ENCODE measurements around the gene MYH15.

Gene MYH15

DNA sequence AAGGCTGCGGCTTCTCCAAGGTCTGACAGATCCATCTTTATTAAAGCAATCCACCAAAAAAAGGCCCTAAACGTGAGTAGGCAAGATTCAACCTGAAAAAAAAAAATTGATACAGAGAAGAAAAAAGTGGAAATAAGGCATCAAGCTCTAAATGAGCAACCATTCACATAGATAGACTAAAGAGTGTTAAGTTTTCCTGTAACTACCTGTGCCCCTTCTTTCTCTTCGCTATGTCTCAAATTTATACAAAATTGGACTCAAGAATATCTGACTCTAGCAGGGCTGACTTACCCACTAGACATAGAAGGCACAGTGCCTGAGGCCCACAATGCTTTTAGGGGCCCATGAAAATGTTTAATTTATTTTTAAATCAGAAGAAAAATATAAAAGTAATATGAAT is at the start of gene MYH15:
Gene MYH15 (minus strand): TSS at position 101 of the 400 bp plus-strand sequence. CDS start 66 bp downstream, at position 35.
- DNase-seq: no peak

DNA sequence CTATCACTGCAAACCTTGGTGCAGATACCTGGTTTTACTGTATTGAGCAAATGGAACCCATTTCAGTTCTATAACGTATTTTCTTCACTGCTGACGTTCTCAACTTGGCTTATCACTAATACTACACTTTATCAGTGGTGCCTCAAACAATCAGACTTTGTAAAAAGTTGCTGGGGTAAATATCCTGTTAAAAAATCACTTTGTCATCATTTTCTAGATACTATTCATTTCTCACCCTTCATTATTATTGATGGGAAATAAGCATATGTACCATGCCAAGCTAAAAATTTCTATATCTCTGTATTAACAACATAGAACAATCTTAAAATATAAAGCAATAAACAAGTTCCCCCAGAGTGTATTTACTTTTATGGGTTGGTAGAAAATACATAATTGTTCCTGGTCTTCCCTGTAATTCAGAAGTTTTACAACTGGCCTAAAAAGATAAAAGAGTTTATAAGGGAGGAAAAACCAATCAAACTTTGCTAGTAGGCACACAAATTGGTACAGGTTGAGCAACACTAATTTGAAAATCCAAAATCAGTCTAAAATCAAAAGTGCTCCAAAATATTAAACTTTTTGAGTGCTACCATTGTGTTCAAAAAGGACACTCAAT is 45.7 kb upstream of the MYH15 start:
- no peak for DNase-seq

DNA sequence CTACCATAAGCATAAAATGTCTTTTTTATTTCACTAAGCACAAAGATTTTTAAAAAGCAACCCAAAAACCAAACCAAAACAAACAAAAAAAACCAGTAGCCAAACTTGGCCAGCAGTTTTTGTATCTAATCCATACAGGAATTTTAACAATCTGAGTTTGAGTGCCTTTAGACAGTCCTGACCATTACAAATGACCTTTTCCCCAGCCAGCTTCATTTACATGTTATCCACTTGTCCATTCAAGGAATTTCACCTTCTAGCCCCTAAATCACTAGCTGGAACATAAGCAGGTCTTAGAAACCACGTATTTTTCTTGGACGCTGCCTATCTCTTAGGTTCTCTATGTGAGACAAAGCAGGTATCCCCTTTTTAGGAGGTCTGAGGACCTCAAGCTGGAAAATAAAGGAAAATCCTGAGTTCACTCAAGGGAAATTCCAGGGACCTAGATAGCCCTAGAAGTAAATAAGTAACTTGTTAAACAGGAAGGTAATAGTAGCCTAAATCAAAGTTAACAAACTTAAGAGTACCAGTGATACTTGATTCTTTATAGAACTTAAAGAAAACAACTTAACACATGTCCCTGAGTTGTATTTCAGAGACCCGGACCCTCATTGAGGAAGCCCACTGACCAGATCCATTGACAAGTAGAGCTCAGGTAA is 44.6 kb upstream of the MYH15 start:
- DNase-seq: no peak

DNA sequence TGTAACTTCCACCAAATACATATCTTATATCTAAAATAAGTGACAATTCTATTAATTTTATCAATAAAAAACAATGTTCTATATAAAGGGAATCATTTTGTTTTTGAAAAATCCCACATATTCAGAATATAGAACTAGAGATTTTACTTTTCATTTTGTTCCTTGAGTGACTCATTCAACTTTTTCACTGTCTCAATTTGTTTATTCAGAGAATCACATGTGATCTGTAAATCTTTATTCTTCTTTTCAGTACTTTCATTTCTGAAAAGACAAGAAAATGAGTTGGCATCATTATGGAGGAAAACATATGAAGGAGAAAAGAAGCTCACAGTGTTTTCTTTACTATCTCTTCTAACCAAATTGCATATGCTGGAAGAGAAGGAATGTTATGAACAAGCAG is 43.8 kb upstream of the MYH15 start:
- DNase-seq: no peak

DNA sequence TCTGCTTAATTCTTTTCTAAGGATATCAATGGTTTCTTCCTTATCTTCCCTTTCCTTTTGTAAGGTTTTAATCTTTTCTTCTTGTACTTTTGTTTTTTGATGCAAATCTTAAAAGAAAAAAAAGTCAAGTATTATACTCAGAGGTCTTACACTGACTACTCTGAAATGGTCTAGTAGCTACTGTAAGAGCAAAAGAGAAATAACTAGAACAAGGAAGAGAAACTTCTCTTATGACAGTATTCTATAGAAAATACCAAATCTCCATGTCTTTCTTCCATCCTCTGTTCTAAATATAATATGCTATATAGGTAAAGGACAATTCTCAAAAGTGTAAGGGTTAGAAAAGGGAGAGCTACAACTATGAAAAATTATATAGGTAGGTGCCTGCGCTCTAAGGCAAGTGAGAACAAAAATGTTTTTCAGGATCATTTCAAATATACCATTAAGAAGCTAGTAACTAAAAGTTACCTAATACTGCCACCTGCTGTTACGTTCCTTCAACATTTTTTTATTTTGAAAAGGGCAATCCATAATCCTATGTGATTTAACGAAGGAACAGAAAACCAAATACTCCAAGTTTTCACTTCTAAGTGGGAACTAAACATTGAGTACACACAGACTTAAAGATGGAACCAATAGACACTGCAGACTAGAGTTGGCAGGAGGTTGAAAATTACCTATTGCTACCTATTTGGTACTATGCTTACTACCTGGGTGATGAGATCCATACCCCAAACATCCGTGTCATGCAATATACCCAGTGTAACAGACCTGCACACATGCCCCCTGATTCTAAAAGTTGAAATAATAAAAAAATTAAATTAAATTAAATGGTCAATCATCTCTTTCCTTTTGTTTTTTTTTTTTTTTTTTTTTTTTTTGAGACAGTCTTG is 42.1 kb upstream of the MYH15 start:
- DNase-seq: no peak

DNA sequence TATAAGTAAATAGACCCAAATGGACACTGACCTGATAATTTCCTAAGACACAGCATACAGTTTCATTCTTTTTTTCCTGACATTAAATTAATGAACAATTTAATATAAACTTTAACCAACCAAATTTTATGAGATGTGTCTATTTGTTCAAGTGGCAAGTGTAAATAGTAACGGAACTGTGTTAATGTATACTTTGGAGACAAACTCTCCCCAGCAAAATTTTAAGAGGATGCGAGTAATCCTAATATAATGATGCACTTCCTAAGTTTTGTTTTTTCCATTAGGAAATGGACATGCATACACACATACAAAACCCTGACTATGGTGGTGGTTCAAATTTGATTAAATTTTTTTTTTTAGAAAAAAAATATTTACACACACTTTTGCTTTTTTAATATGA is 38.5 kb upstream of the MYH15 start:
- no peak for DNase-seq

DNA sequence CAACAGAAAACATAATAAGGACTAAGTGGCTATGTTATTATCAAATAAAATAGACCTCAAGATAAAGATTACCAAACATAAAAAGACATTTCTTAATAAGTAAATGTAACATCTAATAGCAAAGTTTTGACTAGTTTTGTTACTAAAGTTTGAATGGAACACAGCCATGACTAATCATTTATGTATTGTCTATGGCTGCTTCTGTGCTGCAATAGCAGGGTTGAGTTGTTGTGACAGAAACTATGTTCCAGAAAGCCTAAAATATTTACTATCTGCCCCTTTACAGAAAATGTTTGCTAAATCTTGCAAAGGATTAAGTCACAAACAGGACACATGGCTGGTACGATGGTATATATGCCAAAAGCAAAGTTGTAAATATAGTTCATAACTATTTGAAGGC is 37.9 kb upstream of the MYH15 start:
- DNase-seq: no peak

DNA sequence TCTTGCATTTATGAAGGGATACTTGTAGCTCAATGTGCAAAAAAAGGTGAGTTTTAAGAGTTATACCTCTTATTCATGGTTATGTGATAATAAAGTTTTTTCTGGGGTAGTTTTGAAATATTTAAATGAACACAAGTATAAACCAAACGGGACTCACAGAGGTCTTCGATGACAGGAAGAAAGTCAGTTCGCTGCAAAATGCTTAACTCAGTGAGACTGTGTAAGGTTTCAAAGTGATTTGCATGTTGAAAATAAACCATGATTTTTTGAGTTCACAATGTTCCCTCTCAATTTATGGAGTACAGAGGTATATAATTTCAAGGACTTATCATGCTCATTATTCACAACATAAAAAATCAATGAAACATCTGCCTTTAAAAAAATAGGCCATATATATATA is 36.3 kb upstream of the MYH15 start:
- no peak for DNase-seq

DNA sequence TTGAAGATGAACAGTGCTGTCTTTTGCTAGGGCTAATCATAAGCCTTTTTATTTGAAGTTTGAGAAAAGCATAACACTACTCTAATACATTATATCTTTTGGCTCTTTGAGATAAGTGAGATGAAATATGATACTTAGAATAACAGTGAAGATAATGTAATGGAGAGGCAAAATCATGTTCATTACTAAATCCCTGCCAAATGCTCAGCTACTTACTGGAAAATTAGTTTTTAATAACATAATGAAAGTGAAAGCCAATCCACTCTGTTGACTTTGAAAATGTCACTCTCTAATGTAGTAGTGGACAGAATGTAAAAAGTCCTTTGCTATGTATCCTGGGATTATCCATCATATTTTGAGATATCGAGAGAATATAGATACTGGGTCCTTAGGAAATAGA is 35.9 kb upstream of the MYH15 start:
- DNase-seq: no peak

DNA sequence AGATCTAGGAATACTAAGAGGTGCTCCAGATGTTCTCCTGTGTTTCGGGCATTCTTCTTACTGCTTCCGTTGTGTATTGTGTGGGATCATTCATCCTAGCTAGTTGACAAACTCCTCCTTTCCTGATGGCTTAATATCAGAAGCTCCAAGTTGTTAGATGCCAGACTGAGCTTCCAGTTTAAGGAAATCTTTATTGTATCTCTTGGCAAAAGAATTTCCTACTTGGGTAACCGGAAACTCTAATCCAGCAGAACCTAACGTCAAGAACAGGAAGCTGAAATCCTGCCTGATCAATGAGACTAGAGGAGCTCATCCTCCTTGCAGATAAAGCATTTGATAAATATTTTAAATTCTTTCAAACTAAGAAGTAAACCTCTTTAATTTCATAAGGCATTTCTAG is 27.7 kb upstream of the MYH15 start:
- no peak for DNase-seq

DNA sequence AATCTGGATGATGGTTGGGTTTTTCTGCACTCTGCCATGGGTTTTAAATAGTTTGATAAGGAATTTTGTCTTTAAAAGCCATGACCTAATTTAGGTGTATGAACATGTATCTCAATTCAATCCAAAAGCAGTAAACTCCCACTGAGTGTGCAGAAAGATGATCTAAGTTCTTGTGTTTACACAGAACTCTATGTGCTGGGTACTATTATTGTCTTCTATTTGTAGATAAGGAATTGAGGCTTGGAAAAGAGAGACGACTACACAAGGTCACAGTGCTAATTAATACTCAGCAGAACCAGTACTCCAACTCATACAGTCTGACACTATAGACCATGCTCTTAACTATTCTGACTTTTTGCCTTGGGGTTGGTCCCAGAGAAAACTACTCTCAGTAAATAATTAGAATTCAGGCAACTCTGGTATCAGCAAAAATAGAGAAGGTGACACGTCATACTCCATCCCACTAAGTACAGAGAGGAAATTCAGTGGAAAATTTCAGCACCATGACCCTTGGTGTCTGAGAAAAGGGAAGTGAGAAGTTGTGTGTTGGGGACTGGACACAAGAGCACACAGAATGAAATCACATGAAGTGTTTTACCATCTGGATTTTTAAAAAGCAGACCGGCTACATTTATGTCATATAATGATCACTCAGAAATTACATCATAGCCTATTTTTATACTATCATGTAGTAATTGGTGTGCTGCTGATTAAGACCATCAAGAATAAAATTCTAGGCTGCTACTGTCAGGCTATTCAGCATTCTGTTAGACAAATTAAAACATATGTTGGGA is 18.3 kb upstream of the MYH15 start:
- DNase-seq: no peak

DNA sequence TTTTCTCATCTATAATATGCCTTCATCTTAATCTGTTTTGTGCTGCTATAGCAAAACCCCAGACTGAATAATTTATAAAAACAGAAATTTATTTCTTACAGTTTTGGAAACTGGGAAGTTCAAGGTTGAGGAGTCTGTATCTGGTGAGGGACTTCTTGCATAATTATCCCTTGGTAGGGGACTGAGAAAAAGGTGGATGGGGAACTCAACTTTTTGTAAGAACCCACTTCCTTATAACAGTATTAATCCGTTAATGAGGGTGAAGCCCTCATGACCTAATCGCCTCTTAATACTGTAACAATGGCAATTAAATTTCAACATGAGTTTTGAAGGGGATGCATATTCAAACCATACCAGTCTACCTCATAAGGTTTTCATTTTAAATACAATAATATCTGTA is 17.4 kb upstream of the MYH15 start:
- no peak for DNase-seq

DNA sequence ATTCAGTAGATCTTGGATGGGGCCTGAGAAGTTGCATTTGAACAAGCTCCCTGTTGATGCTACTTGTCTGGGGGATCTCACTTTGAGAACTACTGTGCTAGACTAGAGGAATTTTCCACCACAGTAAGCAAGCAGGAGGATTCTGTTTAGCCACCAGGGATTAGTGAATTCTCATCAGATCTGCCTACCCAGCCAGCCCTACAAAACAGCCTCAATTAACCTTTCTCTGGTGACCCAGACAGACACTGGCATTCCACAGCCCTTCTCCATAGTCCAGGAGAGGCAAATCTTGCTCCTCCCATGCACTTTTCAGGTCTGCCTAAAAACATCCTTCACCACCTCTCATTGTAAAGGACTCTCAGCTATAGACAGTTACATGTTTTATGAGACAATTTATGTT is 16.7 kb upstream of the MYH15 start:
- no peak for DNase-seq

DNA sequence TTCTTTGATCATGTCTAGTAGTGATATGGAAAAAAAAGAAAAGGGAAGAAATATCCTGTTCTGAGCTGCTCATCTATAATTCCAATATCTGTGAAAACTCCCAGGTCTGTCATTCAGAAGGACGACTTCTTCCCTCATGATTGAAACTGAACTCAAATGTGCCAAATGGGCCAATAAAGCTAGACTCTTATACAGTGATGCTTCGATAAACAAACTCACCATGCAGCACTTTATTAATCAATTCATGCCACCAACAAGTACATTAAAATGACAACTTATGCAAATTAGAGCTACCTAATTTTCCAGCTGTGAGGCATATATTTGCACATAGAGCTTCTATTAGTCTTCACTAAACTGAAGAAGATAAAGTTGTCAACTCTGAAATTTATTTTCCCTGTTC is 15.6 kb upstream of the MYH15 start:
- DNase-seq: no peak

DNA sequence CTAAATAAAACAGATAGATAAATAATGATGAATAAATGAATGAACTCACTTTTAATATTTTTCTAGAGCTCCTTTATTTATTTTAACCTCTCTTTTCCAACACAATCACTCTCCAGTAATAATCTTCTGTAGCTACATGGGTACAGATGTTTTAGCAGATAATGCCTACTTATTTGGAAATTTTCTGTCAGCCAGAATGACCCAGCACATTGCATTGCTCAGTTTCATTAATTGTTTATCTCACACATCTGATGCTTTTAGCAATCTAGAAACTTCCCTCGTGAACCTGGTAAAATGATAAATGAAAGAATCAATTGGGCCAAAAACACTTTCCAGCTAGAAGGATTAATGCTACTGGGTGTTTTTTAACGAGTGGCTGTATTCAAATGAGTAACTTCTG is 14.9 kb upstream of the MYH15 start:
- no peak for DNase-seq

DNA sequence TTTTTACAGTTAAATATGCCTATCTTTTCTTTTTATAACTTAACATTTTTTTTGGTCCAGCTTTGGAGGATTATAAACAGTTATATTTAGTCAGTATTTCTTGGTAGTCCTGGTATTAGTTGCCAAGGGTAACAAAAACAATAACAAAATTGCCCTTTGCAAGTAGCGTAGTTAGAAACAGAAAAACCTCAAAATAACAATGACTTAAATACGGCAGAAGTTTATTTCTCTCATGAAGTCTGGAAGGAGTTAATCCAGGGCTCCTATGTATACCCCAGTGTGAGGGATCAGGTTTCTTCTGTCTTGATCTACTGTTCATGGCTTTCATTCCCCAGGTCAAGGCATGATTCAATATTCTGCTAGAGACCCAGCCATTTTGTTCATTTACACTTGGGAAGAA is 14.1 kb upstream of the MYH15 start:
- no peak for DNase-seq

DNA sequence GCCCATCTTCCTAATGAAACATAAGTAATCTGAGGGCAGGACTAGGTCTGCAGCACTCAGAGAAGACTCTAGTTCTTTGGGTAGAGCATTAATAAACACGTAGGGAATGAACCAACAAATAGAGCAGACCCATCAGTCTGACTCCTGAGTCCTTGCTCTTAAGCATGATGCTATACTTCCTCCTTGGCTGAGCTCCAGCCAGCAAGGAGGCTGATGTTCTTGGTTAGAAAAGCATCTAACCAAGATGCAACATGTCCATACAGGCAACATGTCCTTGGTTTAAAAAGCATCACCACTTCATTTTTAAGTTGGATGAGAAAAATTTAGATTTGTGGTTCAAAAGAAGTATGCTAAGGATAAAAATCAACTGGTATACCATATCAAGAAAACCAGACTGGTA is 8.5 kb upstream of the MYH15 start:
- DNase-seq: no peak

DNA sequence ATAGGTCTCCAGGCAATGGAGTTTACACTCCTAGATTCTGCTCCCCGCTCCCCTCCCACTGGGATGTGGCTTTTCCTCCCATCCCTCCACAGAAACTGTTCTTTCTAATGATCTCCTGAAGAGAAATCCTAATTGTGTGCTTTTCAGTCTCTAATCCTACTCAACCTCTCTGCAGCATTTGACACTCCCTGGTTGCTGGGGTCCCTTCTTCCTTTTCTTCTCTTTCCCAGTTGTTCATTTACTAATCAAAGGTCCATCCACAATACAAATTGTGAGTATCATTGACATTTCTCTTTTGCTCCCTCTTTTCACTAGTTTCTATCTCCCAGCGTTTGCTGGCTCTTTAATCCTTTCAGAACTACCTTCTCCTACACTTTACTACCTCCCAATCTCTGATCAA is 6.5 kb upstream of the MYH15 start:
- no peak for DNase-seq

DNA sequence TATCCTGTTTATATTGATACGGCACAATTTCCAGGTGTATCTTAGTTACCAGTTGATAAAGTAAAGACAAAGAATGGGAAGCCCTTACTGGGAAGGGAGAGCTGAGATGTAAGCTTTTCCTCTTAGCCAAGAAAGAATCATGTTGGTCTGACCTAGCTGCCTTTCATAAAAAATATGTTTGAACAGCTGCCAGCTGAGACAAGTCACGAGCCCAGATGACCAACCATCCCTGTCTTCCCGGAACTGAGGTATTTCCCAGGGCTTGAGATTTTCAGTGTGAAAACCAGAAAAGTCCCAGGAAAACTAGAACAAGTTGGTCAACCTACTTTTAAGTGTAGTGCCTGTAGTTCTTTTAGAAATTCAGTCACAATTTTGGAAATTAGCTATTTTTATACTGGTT is 3.6 kb upstream of the MYH15 start:
- no peak for DNase-seq

DNA sequence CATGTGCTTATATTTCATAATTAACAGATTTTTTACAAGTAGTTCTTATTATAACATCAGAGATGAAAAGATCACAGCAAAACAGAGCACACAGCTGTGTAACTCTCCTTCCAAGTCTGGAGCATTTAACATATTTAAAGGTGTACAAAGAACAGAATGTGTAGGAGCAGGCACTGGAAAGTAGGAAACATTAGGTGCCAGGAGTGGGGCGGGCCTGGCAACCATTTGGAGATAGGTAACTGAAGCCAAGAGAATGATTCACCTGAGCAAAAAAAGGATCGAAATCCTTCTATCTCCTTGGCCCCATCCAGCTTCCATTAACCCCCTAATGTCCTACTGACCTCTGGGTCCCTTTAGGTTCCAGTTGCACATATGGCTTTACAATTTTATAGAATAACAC is 2.3 kb upstream of the MYH15 start:
- DNase-seq: no peak

DNA sequence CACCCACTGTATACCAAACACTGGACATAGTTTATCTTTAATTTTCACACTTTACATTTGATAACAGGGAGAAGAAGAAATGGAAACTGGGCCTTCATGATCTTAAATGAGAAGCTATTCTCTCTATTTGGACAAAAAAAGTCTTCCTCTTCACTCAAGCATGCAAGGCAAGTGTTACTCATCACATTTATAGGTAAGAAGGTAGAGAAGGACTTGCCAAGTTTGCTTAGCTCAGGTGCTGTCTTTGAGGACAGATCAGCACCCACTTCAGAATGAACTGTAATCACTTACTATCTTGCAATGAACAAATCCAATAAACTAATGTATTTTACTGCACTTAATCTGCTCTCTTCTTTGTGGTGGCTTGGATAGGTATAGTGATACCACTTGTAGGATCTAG is 1.1 kb upstream of the MYH15 start:
- DNase-seq: no peak

DNA sequence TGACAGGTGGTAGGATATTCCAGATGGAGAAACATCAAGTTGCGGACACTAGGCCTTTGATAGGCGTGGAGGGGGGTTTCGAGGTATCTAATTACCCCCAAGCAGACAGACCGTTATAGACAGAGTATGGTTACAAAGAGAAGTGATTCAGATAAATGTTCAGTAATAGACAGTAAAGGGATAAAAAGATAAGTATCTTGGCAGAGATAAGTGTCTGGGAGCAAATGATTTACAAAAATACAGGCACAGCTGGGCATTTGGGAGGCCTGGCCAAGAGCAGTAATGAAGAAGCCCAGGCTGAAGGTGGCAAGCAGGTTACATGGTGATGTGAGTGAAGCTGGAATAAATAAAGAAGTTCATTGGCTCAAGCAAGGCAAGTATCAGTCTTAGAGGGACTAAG is 659 bp upstream of the MYH15 start:
- DNase-seq: no peak

DNA sequence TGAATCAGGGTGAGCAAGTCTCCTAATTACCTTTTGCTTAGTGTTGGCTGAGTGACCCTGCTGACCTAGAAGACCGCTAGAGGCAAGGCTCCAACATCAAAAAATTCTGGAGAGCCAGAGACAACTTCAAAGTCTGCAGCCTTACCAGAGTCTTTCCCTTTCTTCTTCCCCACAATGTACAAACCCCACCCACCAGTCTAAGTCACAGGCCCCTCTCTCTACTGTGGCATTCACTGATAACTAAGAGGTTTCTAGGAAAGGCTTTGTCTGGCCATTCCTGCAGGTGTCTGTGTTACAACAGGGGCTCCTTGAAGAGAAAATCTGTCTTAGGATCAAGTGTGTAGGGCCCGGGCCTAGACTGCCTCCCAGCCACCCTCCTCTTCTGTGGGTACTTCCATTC is 525 bp downstream of the MYH15 start:
- DNase-seq: no peak

Data from NCI-H774 (cell line).